Astrocyte (in vitro differentiated cells and primary cell): ENCODE measurements around the gene RPUSD4. TPM values are rescaled to one million over a fixed set of nuclear protein-coding genes. Genes with fewer than 3 reads are reported as not detected.

Experiments
- DNase-seq: peaks from one replicate; pipeline ENCODE4 v3.0.0-alpha.2; 2010; ENCODE audit warnings: low read depth
- FAIRE-seq: peaks from 2 replicates; lab custom pipeline; 2011; peaks lifted over from hg19 to GRCh38; lab: Jason Lieb, UNC
- H2AFZ ChIP-seq: 2 replicates; pipeline ENCODE4 v1.6.0; 2012; ENCODE audit warnings: low read depth, low read length, inconsistent platforms
- H3K27ac ChIP-seq: 2 replicates; pipeline ENCODE4 v1.5.1; 2011; ENCODE audit warnings: low read depth, low read length, inconsistent platforms
- H3K27me3 ChIP-seq: 2 replicates; pipeline ENCODE4 v1.6.0; 2011; ENCODE audit warnings: low read length, inconsistent platforms; ENCODE audit not compliant: insufficient read depth
- H3K36me3 ChIP-seq: 2 replicates; pipeline ENCODE4 v1.5.1; 2011; ENCODE audit warnings: low read length, inconsistent platforms; ENCODE audit not compliant: insufficient read depth
- H3K4me1 ChIP-seq: 2 replicates; pipeline ENCODE4 v1.5.1; 2011; ENCODE audit warnings: low read length, inconsistent platforms; ENCODE audit not compliant: insufficient read depth
- H3K4me2 ChIP-seq: 2 replicates; pipeline ENCODE4 v1.6.0; 2012; ENCODE audit warnings: low read length, inconsistent platforms
- H3K4me3 ChIP-seq: 2 replicates; pipeline ENCODE4 v1.5.1; 2011; ENCODE audit warnings: low read depth, mild to moderate bottlenecking, low read length, inconsistent platforms; ENCODE audit not compliant: insufficient read depth
- H3K79me2 ChIP-seq: 2 replicates; pipeline ENCODE4 v1.6.0; 2012; ENCODE audit warnings: mild to moderate bottlenecking, low read length, inconsistent platforms; ENCODE audit not compliant: insufficient read depth
- H3K9ac ChIP-seq: 2 replicates; pipeline ENCODE4 v1.6.0; 2012; ENCODE audit warnings: mild to moderate bottlenecking, low read length, inconsistent platforms
- H3K9me3 ChIP-seq: 2 replicates; pipeline ENCODE4 v1.5.1; 2012; ENCODE audit warnings: low read depth, mild to moderate bottlenecking, low read length, inconsistent platforms; ENCODE audit not compliant: insufficient read depth
- H4K20me1 ChIP-seq: 2 replicates; pipeline ENCODE4 v1.6.0; 2012; ENCODE audit warnings: low read length, inconsistent platforms; ENCODE audit not compliant: insufficient read depth
- H3K27ac Mint-ChIP-seq: one replicate; pipeline ENCODE4 v1.8.0; 2021; ENCODE audit warnings: mild to moderate bottlenecking, mixed read lengths; ENCODE audit not compliant: unreplicated experiment
- H3K27me3 Mint-ChIP-seq: one replicate; pipeline ENCODE4 v1.8.0; 2021; ENCODE audit warnings: low read depth, mixed read lengths; ENCODE audit not compliant: unreplicated experiment
- H3K36me3 Mint-ChIP-seq: one replicate; pipeline ENCODE4 v1.8.0; 2021; ENCODE audit warnings: low read depth, mixed read lengths; ENCODE audit not compliant: unreplicated experiment
- H3K4me1 Mint-ChIP-seq: one replicate; pipeline ENCODE4 v1.8.0; 2021; ENCODE audit warnings: low read depth, mixed read lengths; ENCODE audit not compliant: unreplicated experiment
- H3K4me3 Mint-ChIP-seq: one replicate; pipeline ENCODE4 v1.8.0; 2021; ENCODE audit warnings: mild to moderate bottlenecking, moderate library complexity, mixed read lengths; ENCODE audit not compliant: unreplicated experiment
- H3K9me3 Mint-ChIP-seq: one replicate; pipeline ENCODE4 v1.8.0; 2021; ENCODE audit warnings: mild to moderate bottlenecking, mixed read lengths; ENCODE audit not compliant: unreplicated experiment
- EZH2 ChIP-seq: IDR thresholded peaks from 2 replicates; pipeline ENCODE4 v1.6.1; 2012; ENCODE audit warnings: mild to moderate bottlenecking, low read length, inconsistent platforms; ENCODE audit not compliant: insufficient read depth
- total RNA-seq: library from RNA; stranded (reverse); gene quantifications from 2 replicates; pipeline ENCODE4 v1.2.1, GENCODE V29; 2021
- TF ChIP-seq, protein P1 (sequence below): IDR thresholded peaks from 2 replicates; pipeline ENCODE4 v1.5.1; 2011; ENCODE audit warnings: low read depth, mild to moderate bottlenecking, inconsistent platforms, low read length, moderate library complexity; ENCODE audit not compliant: insufficient read depth

RPUSD4 gene
- total RNA-seq, 1 donor from 2014 or later: 21.6 TPM

DNA sequence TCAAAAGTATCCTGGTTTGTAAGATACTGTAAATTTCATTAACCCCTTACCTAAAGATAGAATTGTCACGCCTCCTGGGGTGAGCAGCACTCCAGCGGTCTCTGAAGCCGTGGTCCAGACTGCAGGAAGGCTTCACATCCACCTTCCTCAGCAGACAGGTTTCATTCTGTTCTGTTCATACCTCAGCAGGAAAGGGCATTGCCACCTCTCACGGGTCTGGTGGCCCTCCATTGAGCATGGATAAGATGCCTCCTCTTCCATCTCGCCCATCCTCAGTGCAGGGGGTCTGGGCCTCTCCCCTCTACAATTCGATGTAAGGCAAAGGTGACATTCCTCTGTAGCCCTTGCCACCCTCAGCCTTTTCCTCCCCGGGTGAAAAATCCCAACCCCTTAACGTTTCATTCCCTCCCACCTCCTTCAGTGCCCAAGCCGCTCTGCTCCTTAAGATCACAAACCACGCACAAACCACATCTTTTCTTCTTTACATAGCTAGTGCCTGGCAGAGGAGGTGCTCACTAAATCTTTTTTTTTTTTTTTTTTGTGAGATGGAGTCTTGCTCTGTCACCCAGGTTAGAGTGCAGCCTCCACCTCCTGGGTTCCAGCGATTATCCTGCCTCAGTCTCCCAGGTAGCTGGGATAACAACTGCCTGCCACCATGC lies 28.5 kb downstream of the RPUSD4 start:
- DNase-seq (no peak), FAIRE-seq (no peak)
- no peak overlapping the region for H3K4me3 Mint-ChIP-seq
- no peaks in the 10 kb centered on the region for H3K4me1 ChIP-seq
- no peak overlapping the region for H3K27ac Mint-ChIP-seq
- no peaks in the 10 kb centered on the region for H3K27me3 Mint-ChIP-seq
- H3K9me3 Mint-ChIP-seq: peaks cover 6% of the 10 kb centered on the region
- no peak overlapping the region for H2AFZ ChIP-seq
- no peaks in the 10 kb centered on the region for H3K9me3 ChIP-seq
- H3K4me2 ChIP-seq: no peak overlapping the region
- no peak overlapping the region for H3K27ac ChIP-seq
- H3K36me3 ChIP-seq: no peaks in the 10 kb centered on the region
- no peaks in the 10 kb centered on the region for H3K27me3 ChIP-seq
- H4K20me1 ChIP-seq: no peaks in the 10 kb centered on the region
- TF ChIP-seq EZH2: no peak
- TF ChIP-seq, protein P1, sequence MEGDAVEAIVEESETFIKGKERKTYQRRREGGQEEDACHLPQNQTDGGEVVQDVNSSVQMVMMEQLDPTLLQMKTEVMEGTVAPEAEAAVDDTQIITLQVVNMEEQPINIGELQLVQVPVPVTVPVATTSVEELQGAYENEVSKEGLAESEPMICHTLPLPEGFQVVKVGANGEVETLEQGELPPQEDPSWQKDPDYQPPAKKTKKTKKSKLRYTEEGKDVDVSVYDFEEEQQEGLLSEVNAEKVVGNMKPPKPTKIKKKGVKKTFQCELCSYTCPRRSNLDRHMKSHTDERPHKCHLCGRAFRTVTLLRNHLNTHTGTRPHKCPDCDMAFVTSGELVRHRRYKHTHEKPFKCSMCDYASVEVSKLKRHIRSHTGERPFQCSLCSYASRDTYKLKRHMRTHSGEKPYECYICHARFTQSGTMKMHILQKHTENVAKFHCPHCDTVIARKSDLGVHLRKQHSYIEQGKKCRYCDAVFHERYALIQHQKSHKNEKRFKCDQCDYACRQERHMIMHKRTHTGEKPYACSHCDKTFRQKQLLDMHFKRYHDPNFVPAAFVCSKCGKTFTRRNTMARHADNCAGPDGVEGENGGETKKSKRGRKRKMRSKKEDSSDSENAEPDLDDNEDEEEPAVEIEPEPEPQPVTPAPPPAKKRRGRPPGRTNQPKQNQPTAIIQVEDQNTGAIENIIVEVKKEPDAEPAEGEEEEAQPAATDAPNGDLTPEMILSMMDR: no peak
- no peak overlapping the region for H3K9ac ChIP-seq
- peaks cover 1% of the 10 kb centered on the region for H3K36me3 Mint-ChIP-seq
- H3K4me1 Mint-ChIP-seq: no peaks in the 10 kb centered on the region
- H3K79me2 ChIP-seq: no peaks in the 10 kb centered on the region
- no peak overlapping the region for H3K4me3 ChIP-seq

DNA sequence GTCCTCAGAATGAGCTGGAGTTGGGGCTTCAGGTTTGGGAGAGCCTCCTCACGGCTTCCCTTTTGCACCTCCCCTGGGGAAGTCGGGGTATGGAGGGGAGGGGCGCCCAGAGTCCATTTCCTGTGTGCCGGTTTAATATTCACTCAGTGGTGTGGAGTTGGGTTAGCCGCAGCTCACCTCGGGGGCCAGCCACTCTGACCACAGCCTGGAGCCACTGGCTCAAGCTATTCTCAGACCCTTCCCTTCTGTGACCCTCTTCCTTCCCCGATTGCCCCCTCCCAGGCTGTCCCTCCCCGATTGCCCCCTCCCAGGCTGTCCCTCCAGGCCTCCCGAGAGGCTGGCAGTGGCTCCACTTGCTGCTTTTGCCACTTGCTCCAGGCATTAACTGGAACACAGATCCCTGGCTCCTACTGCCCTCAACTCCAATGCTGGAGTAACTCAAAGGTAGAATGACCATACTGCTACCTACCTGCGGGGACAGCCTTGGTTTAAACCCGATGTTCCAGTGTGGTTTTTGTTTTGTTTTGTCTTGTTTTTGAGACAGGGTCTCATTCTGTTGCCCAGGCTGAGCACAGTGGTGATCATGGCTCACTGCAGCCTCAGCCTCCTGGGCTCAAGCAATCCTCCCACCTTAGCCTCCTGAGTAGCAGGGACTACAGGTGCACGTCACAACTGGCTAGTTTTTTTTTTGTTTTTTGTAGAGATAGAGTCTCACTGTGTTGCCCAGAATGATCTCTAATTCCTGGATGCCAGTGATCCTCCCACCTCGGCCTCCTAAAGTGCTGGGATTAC lies 29.3 kb downstream of the RPUSD4 start:
- no peaks in the 10 kb centered on the region for H4K20me1 ChIP-seq
- DNase-seq: no peak
- H2AFZ ChIP-seq: no peak overlapping the region
- no peak overlapping the region for H3K4me2 ChIP-seq
- Mint-ChIP-seq H3K4me1 (no peaks in the 10 kb centered on the region), H3K36me3 (peaks cover 1% of the 10 kb centered on the region), H3K9me3 (peaks cover 6% of the 10 kb centered on the region), H3K27me3 (peaks cover 2% of the 10 kb centered on the region), H3K4me3 (no peak overlapping the region), H3K27ac (no peak overlapping the region)
- no peaks in the 10 kb centered on the region for H3K79me2 ChIP-seq
- H3K36me3 ChIP-seq: no peaks in the 10 kb centered on the region
- TF ChIP-seq, protein P1: no peak
- no peak for TF ChIP-seq EZH2
- H3K4me3 ChIP-seq: no peak overlapping the region
- no peaks in the 10 kb centered on the region for H3K9me3 ChIP-seq
- H3K4me1 ChIP-seq: no peaks in the 10 kb centered on the region
- no peaks in the 10 kb centered on the region for H3K27me3 ChIP-seq
- no peak overlapping the region for H3K9ac ChIP-seq
- H3K27ac ChIP-seq: no peak overlapping the region
- FAIRE-seq: no peak
